Stimulated activated CD4-positive, alpha-beta T cell treated with anti-CD3 and anti-CD28 coated beads, Interleukin-2, amount 100 ng/mL, for 4 hours (primary cell): Measurements from ENCODE around the gene ZNF597.

Experiments used
- DNase-seq: peaks from one replicate; pipeline ENCODE4 v3.0.0-alpha.2; 2020; ENCODE audit warnings: low read depth

The ZNF597 gene

GRCh38 chr16:3443108-3444031 is at the start of gene ZNF597, which contains the start of gene NAA60:
TSS of gene ZNF597 (minus strand) at chr16:3443504. CDS start at chr16:3443153, 351 bp downstream.
TSS of gene NAA60 (plus strand) at chr16:3443680. CDS start at chr16:3476228, 32,548 bp downstream.
- peak; percentile 67 for DNase-seq

- DNase-seq: no peak
Observed at GRCh38 chr16:3492356-3492755, 49.1 kb upstream of the ZNF597 start.

- DNase-seq: no peak
Observed at GRCh38 chr16:3490911-3491629, 47.8 kb upstream of the ZNF597 start.

GRCh38 chr16:3488801-3489200 is 45.5 kb upstream of the ZNF597 start:
- no peak for DNase-seq

GRCh38 chr16:3487521-3488410 is 44.5 kb upstream of the ZNF597 start:
- no peak for DNase-seq

GRCh38 chr16:3486506-3487215 is 43.4 kb upstream of the ZNF597 start:
- DNase-seq: no peak

GRCh38 chr16:3485821-3486505 is 42.7 kb upstream of the ZNF597 start:
- no peak for DNase-seq

GRCh38 chr16:3485097-3485745 is 41.9 kb upstream of the ZNF597 start:
- DNase-seq: no peak

GRCh38 chr16:3484318-3485096 is 41.2 kb upstream of the ZNF597 start:
- no peak for DNase-seq

- DNase-seq: no peak
Observed at GRCh38 chr16:3482659-3483241, 39.4 kb upstream of the ZNF597 start.

GRCh38 chr16:3481696-3482658 is 38.7 kb upstream of the ZNF597 start:
- DNase-seq: no peak

GRCh38 chr16:3480901-3481695 is 37.8 kb upstream of the ZNF597 start:
- DNase-seq: no peak

GRCh38 chr16:3479654-3480216 is 36.4 kb upstream of the ZNF597 start:
- no peak for DNase-seq

- no peak for DNase-seq
Observed at GRCh38 chr16:3478242-3478925, 35.1 kb upstream of the ZNF597 start.

- no peak for DNase-seq
Observed at GRCh38 chr16:3476409-3476808, 33.1 kb upstream of the ZNF597 start.
